Fibroblast of villous mesenchyme (primary cell): ENCODE measurements around the gene AOC1. TPM values are rescaled to one million over a fixed set of nuclear protein-coding genes. Genes with fewer than 3 reads are reported as not detected.

Source experiments
- DNase-seq: peaks from one replicate; pipeline ENCODE4 v3.0.0-alpha.2; 2010; ENCODE audit warnings: low read depth
- H3K4me3 ChIP-seq: 2 replicates; pipeline ENCODE4 v1.5.1; 2011; ENCODE audit warnings: low read depth, mild to moderate bottlenecking, low read length
- total RNA-seq: library from RNA; depleted of rRNA; stranded (reverse); fragments of >200 nt; gene quantifications from 2 replicates; pipeline ENCODE4 v1.2.3, GENCODE V29; 2012
- TF ChIP-seq, protein P1 (sequence below): IDR thresholded peaks from 2 replicates; pipeline ENCODE4 v1.5.1; 2012; ENCODE audit warnings: low read depth, mild to moderate bottlenecking, low read length; ENCODE audit not compliant: insufficient read depth

Gene AOC1
- total RNA-seq, 1 donor, result not detected

DNA sequence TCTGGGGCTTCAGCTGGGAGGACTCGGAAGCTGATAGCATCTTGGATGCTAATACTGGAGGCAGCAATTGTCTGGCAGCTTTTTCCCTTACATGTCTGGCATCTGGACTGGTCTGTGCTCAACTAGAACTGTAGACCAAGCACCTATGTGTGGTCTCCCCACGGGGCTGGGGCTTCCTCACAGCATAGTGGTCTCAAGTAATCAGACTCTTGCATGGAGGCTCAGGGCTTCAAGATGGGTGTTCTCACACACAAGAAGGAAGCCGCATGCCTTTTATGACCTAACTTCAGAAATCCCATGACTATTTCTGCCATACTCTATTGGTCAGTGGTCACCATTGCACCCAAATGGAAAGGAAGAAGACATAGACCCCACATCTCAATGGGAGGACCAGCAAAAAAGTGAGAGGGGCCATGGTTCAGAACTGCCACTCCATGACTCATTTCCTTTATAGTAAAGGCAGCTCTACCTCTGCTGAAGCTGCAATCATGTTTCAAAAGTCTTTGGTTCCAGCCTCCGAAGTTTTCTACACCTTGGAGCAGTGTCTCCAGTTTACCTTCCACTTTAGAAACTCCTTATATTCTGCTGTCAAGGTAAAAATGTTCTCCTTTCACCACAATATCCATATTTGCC lies 14.7 kb downstream of the AOC1 start:
- no peak overlapping the region for H3K4me3 ChIP-seq
- DNase-seq, result no peak
- TF ChIP-seq, protein P1, sequence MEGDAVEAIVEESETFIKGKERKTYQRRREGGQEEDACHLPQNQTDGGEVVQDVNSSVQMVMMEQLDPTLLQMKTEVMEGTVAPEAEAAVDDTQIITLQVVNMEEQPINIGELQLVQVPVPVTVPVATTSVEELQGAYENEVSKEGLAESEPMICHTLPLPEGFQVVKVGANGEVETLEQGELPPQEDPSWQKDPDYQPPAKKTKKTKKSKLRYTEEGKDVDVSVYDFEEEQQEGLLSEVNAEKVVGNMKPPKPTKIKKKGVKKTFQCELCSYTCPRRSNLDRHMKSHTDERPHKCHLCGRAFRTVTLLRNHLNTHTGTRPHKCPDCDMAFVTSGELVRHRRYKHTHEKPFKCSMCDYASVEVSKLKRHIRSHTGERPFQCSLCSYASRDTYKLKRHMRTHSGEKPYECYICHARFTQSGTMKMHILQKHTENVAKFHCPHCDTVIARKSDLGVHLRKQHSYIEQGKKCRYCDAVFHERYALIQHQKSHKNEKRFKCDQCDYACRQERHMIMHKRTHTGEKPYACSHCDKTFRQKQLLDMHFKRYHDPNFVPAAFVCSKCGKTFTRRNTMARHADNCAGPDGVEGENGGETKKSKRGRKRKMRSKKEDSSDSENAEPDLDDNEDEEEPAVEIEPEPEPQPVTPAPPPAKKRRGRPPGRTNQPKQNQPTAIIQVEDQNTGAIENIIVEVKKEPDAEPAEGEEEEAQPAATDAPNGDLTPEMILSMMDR, result no peak

DNA sequence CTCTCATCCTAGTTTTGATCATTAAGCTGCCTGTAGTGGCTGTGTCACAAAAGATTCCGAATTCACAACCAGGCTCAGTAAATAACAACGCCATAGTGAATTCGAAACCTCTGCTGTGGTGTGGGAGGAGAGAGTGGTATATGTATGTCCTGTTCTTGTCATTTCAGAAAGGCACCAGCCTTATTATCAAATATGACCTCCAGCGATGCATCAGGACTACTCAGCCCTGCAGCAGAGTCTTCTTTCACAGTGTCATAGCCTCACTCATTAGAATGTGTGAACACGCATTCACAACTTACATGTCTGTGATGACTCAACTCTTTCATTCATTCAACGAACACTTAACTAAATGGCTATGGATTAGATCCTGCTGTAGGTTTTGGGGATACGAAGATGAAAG lies 15.3 kb downstream of the AOC1 start:
- H3K4me3 ChIP-seq, result no peak overlapping the region
- TF ChIP-seq, protein P1, result no peak
- no peak for DNase-seq

DNA sequence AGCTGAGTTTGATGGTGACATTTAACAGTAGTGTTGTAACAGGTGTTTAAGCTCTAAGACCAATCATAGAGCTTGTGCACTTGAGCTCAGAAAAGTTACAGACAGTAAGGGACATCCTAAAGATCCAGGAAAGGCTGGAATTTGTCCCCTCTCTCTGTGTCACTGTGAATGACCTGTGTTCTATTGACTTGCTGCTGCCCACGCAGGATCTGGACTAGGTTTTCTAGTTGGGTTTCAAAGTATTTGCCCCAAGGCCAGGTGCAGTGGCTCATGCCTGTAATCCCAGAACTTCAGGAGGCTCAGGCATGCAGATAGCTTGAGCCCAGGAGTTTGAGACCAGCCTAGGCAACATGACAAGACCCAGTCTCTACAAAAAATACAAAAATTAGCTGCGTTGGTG lies 17.1 kb downstream of the AOC1 start:
- no peak for DNase-seq
- no peak overlapping the region for H3K4me3 ChIP-seq
- TF ChIP-seq, protein P1, result no peak

GRCh38 chr7:150871601-150872000 lies 19.3 kb downstream of the AOC1 start:
- TF ChIP-seq, protein P1, result no peak
- DNase-seq, result no peak
- no peak overlapping the region for H3K4me3 ChIP-seq

DNA sequence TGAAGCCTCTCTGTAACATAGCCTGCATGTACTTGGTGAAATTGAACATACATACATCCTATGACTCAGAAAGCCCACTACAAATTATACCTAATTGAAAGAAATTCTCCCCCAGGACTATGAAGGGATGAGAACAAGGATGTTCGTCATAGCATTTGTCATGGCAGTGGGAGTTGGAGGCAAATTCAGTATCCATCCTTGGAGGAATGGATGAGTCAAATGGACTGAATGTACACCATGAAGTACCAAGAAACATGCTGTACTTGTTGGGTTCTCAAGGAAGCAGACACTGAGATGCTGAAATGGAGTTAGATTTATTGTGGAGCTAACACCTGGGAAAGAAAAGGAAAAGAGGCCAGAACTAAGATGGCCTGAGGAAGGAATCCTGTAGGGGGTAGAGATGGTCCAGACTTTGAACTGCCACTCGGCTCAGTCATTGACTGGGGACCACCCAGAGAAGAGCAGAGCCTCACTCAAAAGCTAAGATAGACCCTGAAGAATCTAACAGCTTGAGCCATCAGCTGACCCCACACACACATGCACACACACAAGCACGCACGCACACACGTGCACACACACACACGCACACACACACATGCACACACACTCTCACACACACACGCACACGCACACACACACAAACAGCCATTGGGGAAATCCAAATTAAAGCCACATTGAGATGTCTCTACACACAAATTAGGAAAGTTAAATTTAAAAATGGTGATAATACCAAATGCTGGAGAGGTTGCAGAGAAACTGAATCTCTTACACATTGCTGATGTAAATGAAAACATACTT lies 22.3 kb downstream of the AOC1 start:
- TF ChIP-seq, protein P1, result no peak
- no peak overlapping the region for H3K4me3 ChIP-seq
- no peak for DNase-seq

- TF ChIP-seq, protein P1, result no peak
- no peak overlapping the region for H3K4me3 ChIP-seq
- DNase-seq, result no peak
These were observed 23.5 kb downstream of the AOC1 start for GRCh38 chr7:150875791-150876190.
